Nephron (organoid): ENCODE results near the gene INS.

Source experiments
- H3K27ac Mint-ChIP-seq, 3 experiments: 2 replicates each; pipeline ENCODE4 v1.8.0; 2020; ENCODE audit warnings: mixed read lengths in 3 of 3, mild to moderate bottlenecking in 2 of 3, moderate library complexity in 1 of 3
- H3K27me3 Mint-ChIP-seq: 2 replicates; pipeline ENCODE4 v1.8.0; 2021; ENCODE audit warnings: low read depth, mild to moderate bottlenecking, moderate library complexity, mixed read lengths
- H3K36me3 Mint-ChIP-seq: 2 replicates; pipeline ENCODE4 v1.8.0; 2020; ENCODE audit warnings: low read depth, mixed read lengths
- H3K4me1 Mint-ChIP-seq: 2 replicates; pipeline ENCODE4 v1.8.0; 2020; ENCODE audit warnings: mixed read lengths
- H3K4me3 Mint-ChIP-seq, 3 experiments: 2 replicates each; pipeline ENCODE4 v1.8.0; 2020; ENCODE audit warnings: mild to moderate bottlenecking in 3 of 3, mixed read lengths in 3 of 3, moderate library complexity in 2 of 3
- H3K9me3 Mint-ChIP-seq: 2 replicates; pipeline ENCODE4 v1.8.0; 2020; ENCODE audit warnings: mixed read lengths
- CTCF ChIP-seq, 3 experiments: fragments of 200-600 bp; sonication (generic); IDR thresholded peaks; one replicate each; pipeline ENCODE4 v1.5.0; 2021; ENCODE audit warnings: antibody characterized with exemption in 3 of 3; ENCODE audit not compliant: unreplicated experiment in 3 of 3

The INS gene

GRCh38 chr11:2158966-2159365, 2.0 kb downstream of the INS start:
- no peaks in the 10 kb centered on the region for H3K36me3 Mint-ChIP-seq
- H3K4me3 Mint-ChIP-seq = no peak overlapping the region
- no peak overlapping the region for H3K27ac Mint-ChIP-seq
- H3K27me3 Mint-ChIP-seq = no peaks in the 10 kb centered on the region
- no peaks in the 10 kb centered on the region for H3K9me3 Mint-ChIP-seq
- no peaks in the 10 kb centered on the region for H3K4me1 Mint-ChIP-seq
- no peak for TF ChIP-seq CTCF (IDR thresholded peaks at IDR 0.05; ENCODE audit: unreplicated experiment in 3 of 3)

GRCh38 chr11:2158296-2158737, 2.7 kb downstream of the INS start:
- no peak for TF ChIP-seq CTCF (IDR thresholded peaks at IDR 0.05; ENCODE audit: unreplicated experiment in 3 of 3)
- Mint-ChIP-seq H3K9me3 (no peaks in the 10 kb centered on the region), H3K4me1 (no peaks in the 10 kb centered on the region), H3K27me3 (no peaks in the 10 kb centered on the region), H3K27ac (no peak overlapping the region), H3K4me3 (no peak overlapping the region), H3K36me3 (no peaks in the 10 kb centered on the region)

- Mint-ChIP-seq H3K4me1 (no peaks in the 10 kb centered on the region), H3K9me3 (no peaks in the 10 kb centered on the region), H3K27ac (no peak overlapping the region), H3K36me3 (no peaks in the 10 kb centered on the region), H3K27me3 (no peaks in the 10 kb centered on the region), H3K4me3 (no peak overlapping the region)
- TF ChIP-seq CTCF (IDR thresholded peaks at IDR 0.05; ENCODE audit: unreplicated experiment in 3 of 3) = no peak
These were observed 3.5 kb downstream of the INS start for GRCh38 chr11:2157294-2158040.

GRCh38 chr11:2156416-2157182, 4.4 kb downstream of the INS start:
- H3K4me3 Mint-ChIP-seq = no peak overlapping the region
- TF ChIP-seq CTCF (IDR thresholded peaks at IDR 0.05; ENCODE audit: unreplicated experiment in 3 of 3) = peak; percentile 63 to 82 (median 82)
- no peaks in the 10 kb centered on the region for H3K36me3 Mint-ChIP-seq

GRCh38 chr11:2155511-2155910, 5.5 kb downstream of the INS start:
- Mint-ChIP-seq H3K36me3 (no peaks in the 10 kb centered on the region), H3K4me1 (peaks cover 17% of the 10 kb centered on the region)

More at GRCh38 chr11:2156416-2157182, 4.4 kb downstream of the INS start:
- Mint-ChIP-seq H3K27me3 (no peaks in the 10 kb centered on the region), H3K4me1 (peaks cover 6% of the 10 kb centered on the region), H3K27ac (no peak overlapping the region), H3K9me3 (no peaks in the 10 kb centered on the region)

More at GRCh38 chr11:2155511-2155910, 5.5 kb downstream of the INS start:
- no peaks in the 10 kb centered on the region for H3K9me3 Mint-ChIP-seq
- no peak for TF ChIP-seq CTCF (IDR thresholded peaks at IDR 0.05; ENCODE audit: unreplicated experiment in 3 of 3)
- peaks cover 5% of the 10 kb centered on the region for H3K27me3 Mint-ChIP-seq
- no peak overlapping the region for H3K4me3 Mint-ChIP-seq
- no peak overlapping the region for H3K27ac Mint-ChIP-seq
